HG03095 (cell line): Measurements from ENCODE around the gene CBY3.
"Not testable (repeated sequence)": the region's sequence is repeated elsewhere in the genome, so short reads cannot be mapped to it uniquely, and the experiment has no call there.

ENCODE experiments used
- ATAC-seq: cut with Tn5 transposase; IDR thresholded peaks from one replicate; pipeline ENCODE4 v1.9.1; 2021; ENCODE audit warnings: moderate library complexity; ENCODE audit not compliant: unreplicated experiment

CBY3 gene

GRCh38 chr5:179678223-179679013, 2.4 kb downstream of the CBY3 start:
- ATAC-seq = peak; percentile 85

DNA sequence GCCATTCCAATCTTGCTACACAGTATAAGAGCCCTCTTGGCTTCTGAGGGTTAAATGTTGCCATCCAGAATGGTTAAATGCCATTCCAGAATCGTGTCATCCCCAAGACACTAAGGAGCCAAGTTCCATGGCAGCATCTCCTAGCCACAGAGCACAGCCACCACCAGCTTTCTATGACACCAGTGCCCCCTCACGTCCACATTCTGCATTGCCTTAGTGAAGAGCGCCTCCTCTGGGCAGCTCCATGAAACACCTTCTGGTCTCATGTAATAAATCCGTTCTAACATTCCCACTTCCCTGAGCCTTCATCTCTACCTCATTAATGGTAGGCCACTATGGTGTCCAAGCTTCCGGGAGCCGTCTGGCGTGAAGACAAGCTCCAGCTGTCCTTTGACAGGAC, 12.4 kb downstream of the CBY3 start:
- ATAC-seq = no peak

- not testable (repeated sequence) for ATAC-seq
These were observed 19.2 kb downstream of the CBY3 start for GRCh38 chr5:179661647-179662046.

DNA sequence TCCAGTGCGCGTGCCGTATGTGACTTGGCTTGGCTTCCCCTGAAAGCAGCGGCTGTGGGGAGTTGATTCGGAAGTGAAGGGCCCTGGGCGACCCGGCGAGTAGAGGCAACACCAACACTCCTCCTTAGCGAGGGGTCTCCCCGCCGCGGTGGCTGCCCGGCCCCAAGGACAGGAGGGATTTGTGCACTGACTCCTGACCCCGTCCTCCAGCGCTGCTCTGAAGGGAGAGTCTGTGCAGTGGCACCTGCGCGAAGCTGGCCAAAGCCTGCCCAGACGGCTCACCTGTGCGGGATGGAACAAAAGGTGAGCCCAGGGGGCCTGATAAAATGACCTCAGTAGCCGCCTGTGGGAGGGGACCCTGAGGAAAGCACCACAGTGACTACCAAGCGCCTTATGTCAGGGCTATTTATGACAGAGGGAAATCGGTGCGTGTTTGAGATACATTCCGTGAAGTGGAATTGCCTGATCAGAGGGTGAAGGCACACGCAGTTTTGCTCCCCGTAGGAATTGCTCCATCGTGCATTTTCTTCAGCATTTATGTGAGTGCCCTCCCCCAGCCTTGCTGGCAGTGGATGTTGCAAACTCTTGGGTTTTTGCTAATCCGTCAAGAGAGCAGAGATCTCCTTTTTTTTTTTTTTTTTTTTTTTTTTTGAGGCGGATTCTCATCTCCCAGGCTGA, 22.5 kb downstream of the CBY3 start:
- ATAC-seq = peak; percentile 46

DNA sequence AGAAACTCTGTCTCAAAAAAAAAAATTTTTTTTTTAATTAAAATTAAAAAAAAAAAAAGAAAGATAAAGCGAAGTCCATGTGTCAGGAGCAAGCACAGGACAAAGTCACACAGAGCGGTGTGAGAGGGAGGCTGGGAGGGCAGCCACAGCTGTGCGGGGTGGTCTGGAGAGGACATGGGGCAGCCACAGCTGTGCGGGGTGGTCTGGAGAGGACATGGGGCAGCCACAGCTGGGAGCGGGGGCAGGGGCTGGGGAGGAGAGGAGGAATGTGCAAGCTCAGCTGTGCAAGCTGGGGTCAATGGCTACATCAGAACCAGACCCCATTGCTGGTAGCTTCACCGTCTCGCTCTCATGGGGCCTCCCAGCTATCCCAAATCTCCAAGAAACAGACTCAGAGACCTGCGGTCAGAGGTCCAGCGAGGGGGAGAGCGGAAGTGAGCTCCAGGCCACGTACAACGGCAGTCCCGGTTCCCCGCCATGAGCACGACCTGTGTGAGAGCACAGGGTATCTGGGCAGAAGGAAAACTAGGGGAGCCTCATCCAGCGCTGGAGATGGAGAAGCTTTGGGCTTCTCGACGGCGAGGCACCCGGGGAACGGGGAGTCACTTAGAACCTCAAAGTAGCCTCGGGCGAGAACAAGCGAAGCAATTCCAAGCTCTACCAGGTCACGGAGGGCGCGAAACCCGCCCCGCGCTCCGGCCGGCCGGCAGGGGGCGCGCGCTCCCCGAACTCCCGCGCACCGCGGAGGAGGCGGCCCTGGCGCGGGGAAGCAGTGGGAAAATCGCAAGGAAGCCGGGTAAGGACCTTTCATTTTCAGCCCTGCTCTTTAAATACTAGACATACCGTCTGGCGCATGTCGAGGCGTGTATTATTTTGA, 23.3 kb downstream of the CBY3 start:
- peak; percentile 87 for ATAC-seq

- ATAC-seq = not testable (repeated sequence)
These were observed 27.7 kb downstream of the CBY3 start for GRCh38 chr5:179653135-179653534.

GRCh38 chr5:179650245-179650644, 30.6 kb downstream of the CBY3 start:
- not testable (repeated sequence) for ATAC-seq

DNA sequence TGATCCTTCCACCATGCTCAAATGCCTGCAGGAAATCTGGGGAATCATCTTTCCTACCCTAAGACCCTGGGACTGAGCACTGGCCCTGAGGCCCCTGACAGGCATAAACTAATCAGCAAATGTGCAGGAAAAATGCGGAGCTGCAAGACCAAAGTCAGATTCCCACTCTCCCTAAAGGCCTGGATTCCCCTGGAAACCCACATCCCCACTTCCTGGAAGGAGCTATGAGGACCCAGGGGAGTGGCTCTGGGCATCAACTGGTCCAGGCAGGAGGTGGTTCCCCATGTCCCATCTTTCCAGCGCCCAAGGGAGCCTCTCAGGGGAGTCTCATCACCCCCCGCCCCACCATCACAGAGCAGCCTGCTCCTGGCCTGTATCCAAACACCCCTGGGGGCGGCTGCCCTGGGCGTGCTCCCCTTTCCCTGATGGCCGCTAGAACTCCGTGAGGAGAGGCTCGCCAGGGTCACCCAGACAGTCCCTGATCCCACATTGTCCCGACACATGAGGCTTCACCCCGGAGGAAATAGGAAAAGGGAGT, 31.6 kb downstream of the CBY3 start:
- not testable (repeated sequence) for ATAC-seq

DNA sequence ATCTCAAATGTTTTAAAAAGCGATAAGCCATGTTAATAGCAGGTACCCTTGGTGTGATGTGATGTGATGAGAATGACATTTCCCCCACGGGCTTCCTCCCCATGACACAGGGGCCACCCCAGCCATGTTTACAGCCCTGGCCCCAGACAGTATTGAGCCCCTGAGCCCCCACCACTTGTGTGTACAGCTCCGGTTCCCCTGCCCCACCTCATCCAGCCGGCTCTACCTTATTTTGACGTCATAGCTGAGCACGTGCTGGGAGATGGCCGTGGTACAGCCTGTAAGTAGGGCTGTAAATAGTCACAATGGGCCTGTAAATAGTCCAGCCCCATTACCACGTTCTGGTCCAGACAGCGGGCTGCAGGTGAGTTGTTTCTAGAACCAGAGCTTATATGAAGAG, 32.4 kb downstream of the CBY3 start:
- no peak for ATAC-seq

- ATAC-seq = not testable (repeated sequence)
These were observed 36.1 kb downstream of the CBY3 start for GRCh38 chr5:179644766-179645165.

DNA sequence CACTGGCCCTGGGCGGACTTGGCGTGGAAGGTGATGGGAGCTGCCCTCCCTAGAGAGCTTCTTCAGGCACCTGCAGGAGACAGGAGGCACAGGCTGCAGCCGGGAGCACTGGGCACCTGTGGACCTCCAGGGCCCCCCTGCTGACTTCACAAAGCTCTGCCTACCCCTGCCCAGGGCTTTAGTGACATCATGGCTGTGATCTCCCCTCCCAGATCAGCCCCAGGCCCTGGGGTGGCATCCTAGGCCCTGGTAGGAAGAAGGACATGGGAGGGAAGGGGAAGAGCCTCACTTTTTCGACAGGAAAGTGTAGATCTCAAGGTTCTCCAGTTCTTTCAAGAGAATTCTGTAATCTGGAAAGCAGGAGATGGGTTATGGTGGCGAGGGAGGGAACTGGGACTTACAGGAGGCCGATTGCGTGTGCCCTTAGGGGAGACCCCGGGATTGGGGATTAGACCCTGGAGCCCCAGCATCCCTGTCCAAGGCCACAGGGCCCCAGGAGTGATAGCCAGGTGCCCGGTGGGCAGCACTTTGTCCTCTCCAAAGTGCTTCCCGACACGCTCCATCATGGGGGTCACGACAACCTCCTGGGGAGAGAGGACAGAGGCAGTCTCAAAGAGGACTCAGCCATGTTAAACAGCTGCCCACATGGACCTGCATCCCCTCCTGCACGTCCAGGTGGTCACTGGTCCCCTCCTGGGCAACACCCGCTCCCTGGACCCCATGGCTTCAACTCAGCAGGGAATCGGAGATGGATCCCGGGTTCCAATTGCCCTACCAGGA, 37.5 kb downstream of the CBY3 start:
- ATAC-seq = not testable (repeated sequence)

DNA sequence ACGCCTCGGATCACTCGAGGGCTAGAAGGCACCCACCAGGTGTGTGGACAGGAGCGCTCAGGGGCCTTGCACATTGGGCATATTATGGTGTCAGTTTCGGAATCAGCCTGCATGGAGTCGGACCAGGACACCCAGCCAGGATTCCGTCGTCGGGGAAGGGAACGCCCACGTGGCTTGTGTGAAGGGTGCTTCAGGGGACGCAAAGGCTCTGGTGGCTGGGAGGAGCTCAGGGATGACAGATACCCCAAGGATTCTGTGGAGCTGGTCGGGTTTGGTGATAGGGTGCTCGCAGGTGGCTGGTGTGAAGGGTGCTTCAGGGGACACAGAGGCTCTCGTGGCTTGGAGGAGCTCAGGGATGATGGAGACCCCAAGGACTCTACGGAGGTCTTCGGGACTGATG, 38.2 kb downstream of the CBY3 start:
- not testable (repeated sequence) for ATAC-seq

- not testable (repeated sequence) for ATAC-seq
These were observed 39.1 kb downstream of the CBY3 start for GRCh38 chr5:179641745-179642144.

GRCh38 chr5:179639296-179639695, 41.5 kb downstream of the CBY3 start:
- not testable (repeated sequence) for ATAC-seq

- ATAC-seq = peak; percentile 91
These were observed 46.3 kb downstream of the CBY3 start for GRCh38 chr5:179634370-179635172.

DNA sequence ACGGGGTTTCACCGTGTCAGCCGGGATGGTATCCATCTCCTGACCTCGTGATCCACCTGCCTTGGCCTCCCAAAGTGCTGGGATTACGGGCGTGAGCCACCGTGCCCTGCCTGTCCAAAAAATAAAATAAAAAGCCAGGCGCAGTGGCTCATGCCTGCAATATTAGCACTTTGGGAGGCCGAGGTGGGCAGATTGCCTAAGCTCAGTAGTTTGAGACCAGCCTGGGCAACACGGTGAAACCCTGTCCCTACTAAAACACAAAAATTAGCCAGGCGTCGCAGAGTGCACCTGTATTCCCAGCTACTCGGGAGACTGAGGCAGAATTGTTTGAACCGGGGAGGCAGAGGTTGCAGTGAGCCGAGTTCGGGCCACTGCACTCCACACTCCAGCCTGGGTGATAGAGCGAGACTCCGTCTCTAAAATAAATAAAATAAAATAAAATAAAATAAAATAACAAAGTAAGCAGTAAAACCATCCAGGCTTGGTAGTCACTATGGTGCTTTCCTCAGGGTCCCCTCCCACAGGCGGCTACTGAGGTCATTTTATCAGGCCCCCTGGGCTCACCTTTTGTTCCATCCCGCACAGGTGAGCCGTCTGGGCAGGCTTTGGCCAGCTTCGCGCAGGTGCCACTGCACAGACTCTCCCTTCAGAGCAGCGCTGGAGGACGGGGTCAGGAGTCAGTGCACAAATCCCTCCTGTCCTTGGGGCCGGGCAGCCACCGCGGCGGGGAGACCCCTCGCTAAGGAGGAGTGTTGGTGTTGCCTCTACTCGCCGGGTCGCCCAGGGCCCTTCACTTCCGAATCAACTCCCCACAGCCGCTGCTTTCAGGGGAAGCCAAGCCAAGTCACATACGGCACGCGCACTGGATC, 47.1 kb downstream of the CBY3 start:
- ATAC-seq = peak; percentile 48
